Activated T-helper 17 cell treated with anti-CD3 and anti-CD28 coated beads, Interleukin-2, amount 50 U/mL, for 72 hours (primary cell): ENCODE results near the gene DOHH. TPM values are rescaled to one million over a fixed set of nuclear protein-coding genes. Genes with fewer than 3 reads are reported as not detected.

Experiments
- ATAC-seq: fragments of 150-1000 bp; cut with Tn5 transposase; replicated peaks from 2 replicates; pipeline ENCODE4 v1.10.0; 2021; ENCODE audit warnings: mild to moderate bottlenecking, moderate library complexity
- H3K27ac Mint-ChIP-seq: one replicate; pipeline ENCODE4 v1.8.0; 2022; ENCODE audit warnings: mixed read lengths
- H3K27me3 Mint-ChIP-seq: one replicate; pipeline ENCODE4 v1.8.0; 2022; ENCODE audit warnings: mixed read lengths
- H3K36me3 Mint-ChIP-seq: one replicate; pipeline ENCODE4 v1.8.0; 2022; ENCODE audit warnings: low read depth, mild to moderate bottlenecking, mixed read lengths
- H3K4me1 Mint-ChIP-seq: one replicate; pipeline ENCODE4 v1.8.0; 2022; ENCODE audit warnings: mixed read lengths
- H3K4me3 Mint-ChIP-seq: one replicate; pipeline ENCODE4 v1.8.0; 2022; ENCODE audit warnings: mild to moderate bottlenecking, mixed read lengths
- H3K9me3 Mint-ChIP-seq: one replicate; pipeline ENCODE4 v1.8.0; 2022; ENCODE audit warnings: mixed read lengths
- total RNA-seq, 2 donors: library from RNA; stranded (reverse); gene quantifications; one replicate each; pipeline ENCODE4 v1.2.3, GENCODE V29; 2022

DOHH gene, protein sequence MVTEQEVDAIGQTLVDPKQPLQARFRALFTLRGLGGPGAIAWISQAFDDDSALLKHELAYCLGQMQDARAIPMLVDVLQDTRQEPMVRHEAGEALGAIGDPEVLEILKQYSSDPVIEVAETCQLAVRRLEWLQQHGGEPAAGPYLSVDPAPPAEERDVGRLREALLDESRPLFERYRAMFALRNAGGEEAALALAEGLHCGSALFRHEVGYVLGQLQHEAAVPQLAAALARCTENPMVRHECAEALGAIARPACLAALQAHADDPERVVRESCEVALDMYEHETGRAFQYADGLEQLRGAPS
- 10 to 100 TPM; 11.1 to 22.2 TPM for total RNA-seq

DNA sequence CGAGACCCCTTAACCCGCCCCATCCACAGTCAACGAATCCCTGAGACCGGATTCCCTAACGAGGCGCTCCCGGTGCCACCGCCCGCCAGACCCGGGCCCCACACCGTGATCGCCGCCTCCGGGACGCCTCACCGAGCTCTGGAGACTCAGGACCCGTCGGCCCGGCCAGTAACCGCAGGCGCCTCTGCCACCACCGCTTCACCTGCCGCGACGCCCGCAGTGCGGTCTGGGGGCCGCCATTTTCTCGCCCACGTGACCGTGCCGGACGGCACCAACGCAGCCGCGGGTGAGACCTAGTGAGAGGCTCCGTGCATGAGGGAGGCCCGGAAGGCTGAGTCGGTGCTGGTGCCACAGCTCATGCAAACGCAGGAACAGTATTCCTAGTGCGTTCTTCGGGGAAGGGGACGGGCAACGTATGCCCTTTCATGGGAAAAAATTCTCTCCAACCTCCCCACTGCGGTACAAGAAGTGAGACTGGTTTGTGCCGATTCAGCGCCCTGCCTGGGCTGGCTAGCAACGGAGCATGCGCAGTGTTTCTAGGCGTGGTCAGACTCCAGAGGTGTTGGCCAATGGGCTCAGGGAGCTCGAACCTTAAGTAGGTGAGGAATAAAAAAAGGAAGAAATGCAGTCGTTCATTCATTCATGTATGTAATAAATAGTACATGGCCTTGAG lies at the start of gene DOHH:
DOHH (minus strand) TSS at position 246 of the 673 bp plus-strand sequence. CDS start 3,860 bp downstream, outside the sequence.
- Mint-ChIP-seq H3K9me3 (peaks cover 4% of the 10 kb centered on the region), H3K4me3 (peak within 1 kb of the TSS; percentile 94), H3K27ac (peak within 1 kb of the TSS; percentile 100), H3K4me1 (peaks cover 14% of the 10 kb centered on the region), H3K36me3 (peaks cover 20% of the 10 kb centered on the region), H3K27me3 (no peaks in the 10 kb centered on the region)
- ATAC-seq, result peak; percentile 91

DNA sequence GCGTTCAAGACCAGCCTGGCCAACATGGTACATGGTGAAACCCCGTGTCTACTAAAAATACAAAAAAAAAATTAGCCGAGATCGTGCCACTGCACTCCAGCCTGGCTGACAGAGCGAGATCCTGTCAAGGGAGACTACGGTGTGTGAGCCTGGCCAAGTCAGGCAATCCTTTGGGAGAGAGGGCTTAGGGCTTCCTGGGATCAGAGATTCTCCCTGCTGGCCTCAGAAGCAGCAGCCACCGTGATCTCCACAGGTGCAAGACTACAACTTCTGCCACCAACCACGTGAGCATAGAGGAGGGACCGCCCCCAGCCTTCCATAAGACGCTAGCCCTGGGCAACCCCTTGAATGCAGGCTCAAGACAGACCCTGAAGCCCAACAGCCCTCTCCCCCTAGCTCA lies 49.3 kb upstream of the DOHH start:
- no peak for ATAC-seq
- no peaks in the 10 kb centered on the region for H3K27me3 Mint-ChIP-seq

DNA sequence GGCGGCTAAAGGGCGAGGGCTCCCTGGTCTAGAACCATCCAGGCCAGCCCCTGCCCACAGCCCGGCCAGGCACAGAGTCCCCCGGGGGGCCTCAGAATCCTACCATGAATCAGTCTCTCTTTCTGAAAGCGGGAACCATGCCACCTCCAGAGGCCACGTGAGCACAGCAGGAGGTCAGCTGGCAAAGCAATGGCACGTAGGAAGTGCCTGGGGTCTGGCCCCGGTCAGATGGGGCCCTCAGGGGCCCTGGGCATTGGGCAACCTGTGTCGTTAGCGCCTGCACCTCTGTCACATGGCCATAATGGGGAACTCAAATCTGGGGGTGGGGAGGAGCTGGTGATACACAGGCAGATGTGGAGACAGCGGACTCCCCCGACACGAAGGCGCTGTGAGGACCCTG lies 48.1 kb upstream of the DOHH start:
- no peak for ATAC-seq
- Mint-ChIP-seq H3K9me3 (no peaks in the 10 kb centered on the region), H3K4me3 (no peak overlapping the region), H3K36me3 (peaks cover 18% of the 10 kb centered on the region), H3K27ac (no peak overlapping the region), H3K4me1 (peaks cover 10% of the 10 kb centered on the region), H3K27me3 (no peaks in the 10 kb centered on the region)

More for the DNA sequence above, 49.3 kb upstream of the DOHH start:
- Mint-ChIP-seq H3K36me3 (peaks cover 17% of the 10 kb centered on the region), H3K27ac (no peak overlapping the region), H3K9me3 (no peaks in the 10 kb centered on the region), H3K4me1 (peaks cover 10% of the 10 kb centered on the region), H3K4me3 (no peak overlapping the region)

DNA sequence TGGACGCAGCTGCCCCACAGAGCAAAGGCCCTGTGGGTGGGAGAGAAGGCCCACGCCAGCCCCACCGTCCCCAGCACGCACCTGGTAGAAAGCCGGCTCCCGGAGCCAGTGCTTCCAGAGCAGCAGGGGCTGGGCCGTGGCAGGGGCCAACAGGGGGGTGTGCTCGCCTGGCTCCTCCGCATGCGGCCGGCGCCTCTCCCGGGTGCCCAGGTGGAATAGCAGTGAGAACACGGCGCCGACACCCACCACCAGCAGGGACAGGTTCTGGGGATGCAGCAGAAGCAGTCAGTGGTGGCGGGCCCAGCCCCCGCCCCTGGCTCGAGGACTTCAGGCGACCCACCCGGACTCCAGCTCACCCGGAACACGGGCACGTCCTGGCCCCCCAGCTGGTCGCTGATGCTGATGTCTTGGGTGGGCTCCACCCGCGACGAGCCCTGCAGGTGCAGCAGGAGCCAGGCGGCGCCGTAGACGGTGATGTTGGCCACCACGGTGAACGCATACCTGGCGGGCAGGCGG lies 47.4 kb upstream of the DOHH start:
- peaks cover 18% of the 10 kb centered on the region for H3K36me3 Mint-ChIP-seq
- H3K27me3 Mint-ChIP-seq, result no peaks in the 10 kb centered on the region
- peaks cover 10% of the 10 kb centered on the region for H3K4me1 Mint-ChIP-seq
- ATAC-seq, result no peak
- H3K9me3 Mint-ChIP-seq, result no peaks in the 10 kb centered on the region
- no peak overlapping the region for H3K27ac Mint-ChIP-seq
- H3K4me3 Mint-ChIP-seq, result no peak overlapping the region

DNA sequence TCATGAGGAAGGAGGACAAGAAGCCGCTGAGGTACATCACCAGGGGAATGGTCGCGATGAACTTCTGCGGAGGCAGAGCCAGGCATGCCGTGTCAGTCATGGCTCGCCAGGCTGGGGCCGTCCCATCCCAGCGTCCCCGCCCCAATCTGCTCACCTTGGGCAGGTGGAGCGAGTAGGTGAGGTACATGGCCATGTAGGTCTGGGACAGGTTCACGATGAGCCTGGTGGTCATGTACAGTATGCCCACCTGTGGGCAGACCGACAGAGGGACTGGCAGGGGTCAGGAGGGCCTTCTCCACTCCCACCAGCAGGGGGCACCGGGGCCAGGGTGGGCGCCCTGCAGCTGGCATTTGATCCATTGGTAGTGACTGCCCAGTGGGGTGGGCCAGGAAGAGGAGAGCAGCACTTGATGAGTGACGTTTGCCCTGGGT lies 46.8 kb upstream of the DOHH start:
- no peak for ATAC-seq
- H3K36me3 Mint-ChIP-seq, result peaks cover 18% of the 10 kb centered on the region
- H3K4me1 Mint-ChIP-seq, result peaks cover 10% of the 10 kb centered on the region
- no peak overlapping the region for H3K27ac Mint-ChIP-seq
- no peaks in the 10 kb centered on the region for H3K9me3 Mint-ChIP-seq
- no peaks in the 10 kb centered on the region for H3K27me3 Mint-ChIP-seq
- H3K4me3 Mint-ChIP-seq, result no peak overlapping the region

DNA sequence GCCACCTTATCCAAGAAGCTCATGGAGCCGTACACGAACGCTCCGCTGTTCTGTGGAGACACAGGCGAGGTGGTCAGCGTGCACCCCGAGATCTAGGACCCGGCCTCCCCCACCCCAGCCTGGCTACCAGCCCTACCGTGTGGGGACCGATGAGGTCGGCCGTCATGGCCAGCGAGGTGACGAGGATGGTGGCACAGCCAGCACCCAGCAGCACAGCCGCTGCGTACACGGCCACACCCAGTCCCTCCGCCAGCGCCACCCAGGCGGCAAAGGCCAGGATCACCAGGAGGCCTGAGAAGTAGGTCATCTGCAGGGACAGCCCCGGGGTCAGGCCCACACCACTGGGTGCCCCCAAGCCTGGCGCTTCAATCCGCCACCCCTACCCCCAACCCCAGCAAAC lies 45.6 kb upstream of the DOHH start:
- Mint-ChIP-seq H3K27ac (peak overlapping the region; percentile 85), H3K9me3 (no peaks in the 10 kb centered on the region), H3K4me3 (no peak overlapping the region), H3K36me3 (peaks cover 18% of the 10 kb centered on the region), H3K4me1 (peaks cover 5% of the 10 kb centered on the region), H3K27me3 (no peaks in the 10 kb centered on the region)
- no peak for ATAC-seq

DNA sequence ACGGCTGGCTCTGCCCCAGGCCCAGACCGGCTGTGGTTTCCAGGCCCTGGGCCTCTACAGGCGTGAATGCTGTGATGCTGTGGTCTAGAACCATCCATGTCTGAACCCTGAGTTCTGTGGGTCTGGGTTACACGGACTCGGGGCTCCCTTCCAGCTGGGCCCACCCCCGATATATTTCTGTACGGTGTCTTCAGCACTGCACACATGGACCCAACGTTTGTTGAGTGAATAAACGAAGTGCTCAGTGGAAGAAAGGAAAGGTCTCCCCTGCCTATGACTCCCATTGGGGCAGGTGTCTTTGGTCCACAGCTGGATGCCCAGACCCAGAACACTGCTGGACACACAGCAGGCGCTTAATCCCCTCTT lies 45.2 kb upstream of the DOHH start:
- H3K4me3 Mint-ChIP-seq, result peak overlapping the region; percentile 13
- no peak for ATAC-seq
- peaks cover 5% of the 10 kb centered on the region for H3K4me1 Mint-ChIP-seq
- H3K9me3 Mint-ChIP-seq, result no peaks in the 10 kb centered on the region
- H3K27ac Mint-ChIP-seq, result peak overlapping the region; percentile 85
- H3K36me3 Mint-ChIP-seq, result peaks cover 18% of the 10 kb centered on the region
- no peaks in the 10 kb centered on the region for H3K27me3 Mint-ChIP-seq

DNA sequence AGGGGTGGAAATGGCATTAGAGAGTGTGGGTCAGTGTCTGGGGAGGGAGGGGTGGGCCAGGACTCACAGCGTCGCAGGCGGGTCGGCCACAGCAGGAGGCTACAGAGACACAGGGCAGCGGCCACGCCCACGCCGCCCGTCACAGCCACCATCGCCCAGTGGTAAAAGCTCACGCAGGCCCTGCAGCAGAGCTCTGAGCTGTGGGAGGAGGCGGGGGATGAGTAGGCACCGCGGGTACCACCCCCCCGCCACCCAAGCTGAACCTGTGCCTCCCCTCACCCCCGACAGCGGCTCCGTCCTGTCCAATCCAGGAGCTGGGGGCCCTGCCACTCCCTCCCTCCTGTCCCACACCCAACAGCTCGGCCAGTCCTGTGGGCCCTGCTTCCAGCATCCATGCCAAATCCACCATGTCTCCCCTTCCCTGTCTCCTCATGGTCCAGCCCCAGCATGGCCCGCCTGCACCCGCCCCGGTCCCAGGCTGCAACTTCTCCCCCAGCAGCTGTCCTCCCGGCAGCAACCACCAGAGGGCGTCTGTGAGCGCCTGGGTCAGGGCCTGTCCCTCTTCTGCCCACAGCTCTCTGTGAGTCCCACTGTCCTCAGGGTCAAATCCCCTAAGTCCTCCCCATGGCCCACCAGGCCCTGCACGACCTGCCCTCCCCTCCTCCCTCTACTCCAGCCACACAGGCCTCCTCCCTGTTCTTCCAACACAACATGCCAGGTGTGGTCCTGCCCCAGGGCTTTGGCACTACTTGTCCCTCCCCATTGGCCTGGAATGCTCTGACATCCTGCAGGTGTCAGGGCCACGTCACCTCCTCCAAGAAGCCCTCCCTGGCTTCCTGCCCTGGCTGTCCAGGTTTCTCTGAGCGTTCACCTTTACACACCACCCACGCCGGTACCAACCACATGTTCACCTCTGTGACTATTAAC lies 44.5 kb upstream of the DOHH start:
- ATAC-seq, result peak; percentile 78
- Mint-ChIP-seq H3K27ac (peak overlapping the region; percentile 85), H3K4me1 (peaks cover 5% of the 10 kb centered on the region), H3K4me3 (peak overlapping the region; percentile 13), H3K36me3 (peaks cover 18% of the 10 kb centered on the region), H3K27me3 (no peaks in the 10 kb centered on the region), H3K9me3 (no peaks in the 10 kb centered on the region)

DNA sequence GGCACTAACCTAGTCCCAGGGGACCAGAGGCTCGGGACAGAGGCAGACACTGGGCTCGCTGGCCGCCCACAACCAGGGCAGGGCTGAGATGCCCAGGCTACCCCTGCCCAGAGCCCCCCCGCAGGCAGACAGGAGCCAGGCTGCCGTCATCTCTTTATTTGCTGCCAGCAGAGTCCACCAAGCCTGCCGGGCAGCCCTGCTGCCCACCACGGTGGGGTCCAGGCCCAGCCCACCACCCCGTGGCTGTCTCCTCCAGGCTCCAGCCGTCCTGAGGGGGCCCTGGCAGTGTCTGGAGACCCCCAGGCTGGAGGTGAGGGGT lies 43.5 kb upstream of the DOHH start:
- H3K36me3 Mint-ChIP-seq, result peaks cover 13% of the 10 kb centered on the region
- no peaks in the 10 kb centered on the region for H3K9me3 Mint-ChIP-seq
- H3K27ac Mint-ChIP-seq, result no peak overlapping the region
- H3K4me3 Mint-ChIP-seq, result no peak overlapping the region
- no peaks in the 10 kb centered on the region for H3K27me3 Mint-ChIP-seq
- peaks cover 5% of the 10 kb centered on the region for H3K4me1 Mint-ChIP-seq
- no peak for ATAC-seq

DNA sequence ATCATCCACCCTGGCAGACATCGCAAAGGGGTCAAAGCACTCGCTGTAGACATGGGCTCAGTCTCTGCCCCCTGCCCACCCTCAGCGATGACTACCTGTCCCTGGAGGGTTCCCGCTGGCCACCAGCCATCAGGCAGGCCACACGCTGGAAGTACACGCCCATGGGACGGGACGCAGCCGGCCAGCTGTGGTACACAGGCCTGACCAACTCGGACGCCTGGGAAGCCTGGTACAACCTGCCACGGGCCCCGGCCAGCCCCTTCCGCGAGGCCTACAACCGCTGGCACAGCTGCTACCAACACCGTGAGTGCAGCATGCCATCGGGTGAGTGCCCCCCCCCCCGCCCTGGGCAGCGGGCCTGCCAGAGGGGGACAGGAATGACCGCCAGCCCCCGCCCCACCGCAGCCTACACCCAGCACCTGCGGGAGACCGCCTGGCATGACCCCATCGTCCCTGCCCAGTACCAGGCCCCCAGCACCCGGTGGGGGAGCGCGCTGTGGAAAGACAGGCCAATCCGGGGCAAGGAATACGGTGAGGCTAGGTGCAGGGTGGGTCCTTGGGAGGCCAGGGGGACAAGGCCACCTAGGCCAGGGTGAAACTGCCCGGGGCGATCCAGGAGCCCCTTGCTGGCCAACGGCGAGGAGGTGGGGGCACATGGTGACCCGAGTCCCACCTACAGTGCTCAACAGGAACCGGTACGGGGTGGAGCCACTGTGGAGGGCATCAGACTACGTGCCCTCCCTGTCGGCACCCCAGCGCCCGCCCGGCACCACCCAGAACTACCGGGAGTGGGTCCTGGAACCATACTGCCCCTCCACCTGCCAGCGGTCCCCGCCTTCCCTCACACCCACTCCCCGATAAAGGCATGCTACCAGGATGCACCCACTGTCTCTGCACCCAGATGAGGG lies 42.9 kb upstream of the DOHH start:
- ATAC-seq, result no peak
- Mint-ChIP-seq H3K27me3 (no peaks in the 10 kb centered on the region), H3K27ac (no peak overlapping the region), H3K9me3 (no peaks in the 10 kb centered on the region), H3K4me1 (peaks cover 5% of the 10 kb centered on the region), H3K4me3 (no peak overlapping the region), H3K36me3 (peaks cover 13% of the 10 kb centered on the region)

DNA sequence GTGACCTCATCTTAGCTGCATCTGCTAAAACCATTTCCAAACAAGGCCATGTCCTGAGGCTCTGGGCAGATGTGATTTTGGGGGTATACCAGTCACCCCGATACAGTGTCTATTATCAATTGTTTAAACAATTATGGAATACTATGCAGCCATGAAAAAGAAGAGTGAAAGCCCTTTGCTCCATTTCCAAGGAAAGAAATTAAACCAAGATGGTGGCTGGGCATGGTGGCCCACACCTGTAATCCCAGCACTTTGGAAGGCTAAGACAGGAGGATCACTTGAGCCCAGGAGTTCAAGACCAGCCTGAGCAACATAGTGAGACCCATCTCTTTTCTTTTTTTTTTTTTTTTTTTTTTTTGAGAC lies 39.3 kb upstream of the DOHH start:
- Mint-ChIP-seq H3K9me3 (no peaks in the 10 kb centered on the region), H3K27ac (no peak overlapping the region), H3K36me3 (peaks cover 8% of the 10 kb centered on the region), H3K27me3 (no peaks in the 10 kb centered on the region), H3K4me1 (no peaks in the 10 kb centered on the region), H3K4me3 (no peak overlapping the region)
- ATAC-seq, result no peak

DNA sequence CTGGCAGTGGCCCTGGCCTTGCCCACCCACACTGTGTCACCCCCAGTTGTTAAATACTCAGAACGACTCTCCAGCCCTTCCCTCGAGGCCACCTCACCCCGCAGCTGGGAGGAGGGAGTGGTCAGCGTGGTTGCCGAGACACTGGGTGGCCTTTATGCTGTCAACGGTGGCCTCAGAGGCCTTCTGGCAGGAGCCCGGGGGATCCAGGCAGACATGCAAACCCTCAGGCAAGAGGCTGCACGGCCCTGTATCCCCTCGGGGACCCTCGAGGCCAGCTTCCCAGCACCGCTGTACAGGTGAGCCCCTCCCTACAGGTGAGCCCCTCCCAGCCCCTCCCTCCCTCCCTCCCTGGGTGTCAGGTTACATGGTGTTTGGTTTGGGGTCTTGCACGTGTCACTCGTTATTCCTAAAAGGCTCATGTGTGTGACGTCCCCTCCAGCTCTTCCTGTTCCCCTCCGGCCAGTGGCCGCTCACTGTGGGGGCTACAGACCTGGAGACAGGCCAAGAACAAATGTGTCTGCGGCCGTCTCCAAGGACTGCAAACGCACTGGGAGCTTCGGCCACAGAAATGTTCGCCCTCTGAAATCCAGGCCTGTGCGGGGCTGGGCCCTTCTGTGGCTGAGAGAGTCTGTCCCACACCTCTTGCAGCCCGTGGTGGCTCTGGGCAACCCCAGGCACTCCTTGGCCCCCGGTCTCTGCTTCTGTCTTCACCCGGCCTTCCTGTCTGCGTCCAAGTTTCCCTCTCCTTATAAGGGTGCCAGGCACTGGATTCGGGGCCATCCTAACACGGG lies 38.7 kb upstream of the DOHH start, which contains the start of gene TEKTIP1:
TEKTIP1 (plus strand) TSS at position 210 of the 791 bp plus-strand sequence; CDS start at position 214, 4 bp downstream.
- no peak for ATAC-seq
- no peaks in the 10 kb centered on the region for H3K27me3 Mint-ChIP-seq
- H3K4me3 Mint-ChIP-seq, result no peak within 1 kb of the TSS
- H3K36me3 Mint-ChIP-seq, result peaks cover 14% of the 10 kb centered on the region
- H3K4me1 Mint-ChIP-seq, result no peaks in the 10 kb centered on the region
- H3K27ac Mint-ChIP-seq, result no peak within 1 kb of the TSS
- H3K9me3 Mint-ChIP-seq, result no peaks in the 10 kb centered on the region

DNA sequence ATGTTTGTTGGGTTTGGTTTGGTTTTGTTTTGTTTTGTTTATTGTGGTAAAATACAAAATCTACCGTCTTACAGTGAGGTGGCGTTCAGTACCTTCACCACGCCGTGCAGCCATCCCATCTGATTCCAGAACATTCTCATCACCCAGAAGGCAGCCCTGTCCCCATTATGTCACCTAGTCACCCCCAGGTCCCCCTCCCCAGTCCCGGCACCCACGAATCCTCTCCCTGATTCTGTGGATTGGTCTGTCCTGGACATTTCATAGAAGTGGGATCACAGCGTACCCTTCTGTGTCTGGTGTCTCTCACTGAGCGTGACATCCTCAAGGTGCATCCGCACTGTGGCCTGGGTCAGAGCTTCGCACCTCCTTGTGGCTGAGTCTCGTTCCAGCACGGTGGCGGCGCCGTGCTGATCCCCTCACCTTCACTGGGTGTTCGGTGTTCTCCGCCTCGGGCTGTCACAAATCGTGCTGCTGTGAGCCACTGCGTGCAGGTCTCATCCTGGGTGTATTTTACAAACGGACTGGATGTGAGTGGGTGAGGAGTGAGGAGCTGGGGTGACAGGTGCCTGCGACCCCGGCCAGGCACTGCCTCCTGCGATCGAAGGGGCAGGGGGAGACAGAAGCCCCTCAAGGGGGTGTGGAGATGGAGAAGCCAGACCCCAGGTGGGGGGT lies 37.9 kb upstream of the DOHH start:
- Mint-ChIP-seq H3K27ac (no peak overlapping the region), H3K4me3 (no peak overlapping the region), H3K27me3 (no peaks in the 10 kb centered on the region), H3K4me1 (no peaks in the 10 kb centered on the region), H3K36me3 (peaks cover 21% of the 10 kb centered on the region), H3K9me3 (no peaks in the 10 kb centered on the region)
- ATAC-seq, result no peak
